ENCODE results near the gene ARHGAP23.
A peak's percentile ranks its signal among the peaks of the same experiment; 100 is the strongest.
"Not testable (repeated sequence)": the region's sequence is repeated elsewhere in the genome, so short reads cannot be mapped to it uniquely, and the experiment has no call there.

ARHGAP23 gene

GRCh38 chr17:38421171-38421841 is 7.0 kb upstream of the ARHGAP23 start:
- peak; percentile 89 for DNase-seq

- peak; percentile 67 for DNase-seq
These were observed 6.1 kb upstream of the ARHGAP23 start for GRCh38 chr17:38421871-38422827.

GRCh38 chr17:38424297-38424972 is 3.8 kb upstream of the ARHGAP23 start:
- no peak for DNase-seq

GRCh38 chr17:38425031-38425430 is 3.2 kb upstream of the ARHGAP23 start:
- DNase-seq = no peak

- DNase-seq = no peak
These were observed 2.5 kb upstream of the ARHGAP23 start for GRCh38 chr17:38425744-38426143.

GRCh38 chr17:38426441-38426840 is 1.8 kb upstream of the ARHGAP23 start:
- DNase-seq = no peak

- no peak for DNase-seq
These were observed 909 bp upstream of the ARHGAP23 start for GRCh38 chr17:38427160-38427949.

GRCh38 chr17:38428643-38429371 is 543 bp downstream of the ARHGAP23 start:
- peak; percentile 84 for DNase-seq

- peak; percentile 21 for DNase-seq
These were observed 1.3 kb downstream of the ARHGAP23 start for GRCh38 chr17:38429476-38430100.

GRCh38 chr17:38430316-38430715 is 2.1 kb downstream of the ARHGAP23 start:
- DNase-seq = peak; percentile 28

GRCh38 chr17:38430822-38431221 is 2.6 kb downstream of the ARHGAP23 start:
- no peak for DNase-seq

GRCh38 chr17:38431346-38432145 is 3.3 kb downstream of the ARHGAP23 start:
- no peak for DNase-seq

GRCh38 chr17:38434178-38434665 is 6.0 kb downstream of the ARHGAP23 start:
- peak; percentile 44 for DNase-seq

- DNase-seq = no peak
These were observed 7.5 kb downstream of the ARHGAP23 start for GRCh38 chr17:38435795-38436194.

- no peak for DNase-seq
These were observed 8.1 kb downstream of the ARHGAP23 start for GRCh38 chr17:38436386-38436785.

- not testable (repeated sequence) for DNase-seq
These were observed 9.0 kb downstream of the ARHGAP23 start for GRCh38 chr17:38437313-38437712.

- no peak for DNase-seq
These were observed 11.2 kb downstream of the ARHGAP23 start for GRCh38 chr17:38439436-38439835.

- DNase-seq = peak; percentile 27
These were observed 12.5 kb downstream of the ARHGAP23 start for GRCh38 chr17:38440614-38441397.

- no peak for DNase-seq
These were observed 13.3 kb downstream of the ARHGAP23 start for GRCh38 chr17:38441429-38442061.
